ENCODE data around the gene TMEM247. TPM values are rescaled to one million over a fixed set of nuclear protein-coding genes. Genes with fewer than 3 reads are reported as not detected.
A peak's percentile ranks its signal among the peaks of the same experiment; 100 is the strongest.

Gene TMEM247
- total RNA-seq, 2 donors from 2014 or later: 2.6 TPM; not detected in 1

- DNase-seq (ENCODE audit: low spot score): no peak
- Histone ChIP-seq H3K4me3 (no peak overlapping the region), H3K9me3 (no peaks in the 10 kb centered on the region), H3K4me1 (replicated peaks) (no peaks in the 10 kb centered on the region), H3K27me3 (replicated peaks; ENCODE audit: insufficient read depth) (no peaks in the 10 kb centered on the region), H3K27ac (no peak overlapping the region), H3K36me3 (no peaks in the 10 kb centered on the region)
- TF ChIP-seq POLR2AphosphoS5 (IDR thresholded peaks at IDR 0.05) (no peak), POLR2A (IDR thresholded peaks at IDR 0.05) (no peak)
- TF ChIP-seq, protein P1, sequence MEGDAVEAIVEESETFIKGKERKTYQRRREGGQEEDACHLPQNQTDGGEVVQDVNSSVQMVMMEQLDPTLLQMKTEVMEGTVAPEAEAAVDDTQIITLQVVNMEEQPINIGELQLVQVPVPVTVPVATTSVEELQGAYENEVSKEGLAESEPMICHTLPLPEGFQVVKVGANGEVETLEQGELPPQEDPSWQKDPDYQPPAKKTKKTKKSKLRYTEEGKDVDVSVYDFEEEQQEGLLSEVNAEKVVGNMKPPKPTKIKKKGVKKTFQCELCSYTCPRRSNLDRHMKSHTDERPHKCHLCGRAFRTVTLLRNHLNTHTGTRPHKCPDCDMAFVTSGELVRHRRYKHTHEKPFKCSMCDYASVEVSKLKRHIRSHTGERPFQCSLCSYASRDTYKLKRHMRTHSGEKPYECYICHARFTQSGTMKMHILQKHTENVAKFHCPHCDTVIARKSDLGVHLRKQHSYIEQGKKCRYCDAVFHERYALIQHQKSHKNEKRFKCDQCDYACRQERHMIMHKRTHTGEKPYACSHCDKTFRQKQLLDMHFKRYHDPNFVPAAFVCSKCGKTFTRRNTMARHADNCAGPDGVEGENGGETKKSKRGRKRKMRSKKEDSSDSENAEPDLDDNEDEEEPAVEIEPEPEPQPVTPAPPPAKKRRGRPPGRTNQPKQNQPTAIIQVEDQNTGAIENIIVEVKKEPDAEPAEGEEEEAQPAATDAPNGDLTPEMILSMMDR (IDR thresholded peaks at IDR 0.05): no peak
- intact Hi-C loops (cut with DNase I): no loop called here
- WGBS: 89% methylated on average over 24 of the region's 24 CpGs
Observed at GRCh38 chr2:46480562-46480961, 1.2 kb downstream of the TMEM247 start.

DNA sequence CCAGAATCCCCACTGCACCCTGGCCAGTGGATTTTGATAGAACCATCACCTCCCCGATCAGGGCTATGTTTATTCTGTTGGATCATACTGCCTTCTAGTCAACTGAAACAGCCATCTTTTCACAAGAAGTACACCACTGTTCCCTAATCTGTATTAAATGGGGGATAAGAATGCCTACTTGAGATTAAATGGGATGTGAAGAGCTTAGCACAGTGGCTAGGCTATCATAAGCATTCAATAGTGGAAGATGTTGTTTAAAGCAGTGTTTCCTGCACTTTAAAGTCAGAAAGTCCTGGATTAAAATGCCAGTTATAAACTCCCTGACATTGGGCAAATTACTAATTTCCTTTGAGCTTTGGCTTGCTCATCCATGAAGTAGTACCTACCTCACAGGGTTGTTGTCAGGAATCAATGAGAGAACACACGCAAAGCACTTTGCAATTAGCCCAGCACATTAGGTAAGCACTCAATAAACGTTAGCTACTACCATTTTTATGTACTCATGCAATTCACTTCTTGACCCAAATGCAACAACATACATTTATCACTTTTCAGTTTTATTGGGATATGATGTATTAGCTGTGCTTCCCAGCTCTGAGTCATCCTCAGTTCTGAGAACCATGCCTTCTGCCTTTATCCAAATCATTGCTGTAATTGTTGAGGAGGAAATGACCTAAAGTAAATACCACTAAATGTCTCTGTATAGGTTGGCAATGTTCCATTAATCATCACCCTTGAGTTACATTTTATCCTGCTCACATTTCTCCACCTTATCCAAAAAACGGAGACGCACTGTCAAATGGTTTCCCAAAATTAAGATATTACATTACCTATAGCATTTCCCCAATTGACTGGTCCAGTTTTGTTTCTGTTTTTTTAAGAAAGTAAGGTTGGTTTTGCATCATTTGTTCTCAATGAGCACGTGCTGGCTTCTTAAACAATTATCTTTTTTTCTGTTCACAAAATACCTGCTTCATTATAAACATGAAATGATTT lies 2.1 kb downstream of the TMEM247 start:
- intact Hi-C loops (cut with DNase I): no loop called here
- Histone ChIP-seq H3K9me3 (no peaks in the 10 kb centered on the region), H3K27ac (no peak overlapping the region), H3K4me3 (no peak overlapping the region), H3K36me3 (no peaks in the 10 kb centered on the region), H3K27me3 (replicated peaks; ENCODE audit: insufficient read depth) (no peaks in the 10 kb centered on the region), H3K4me1 (replicated peaks) (no peaks in the 10 kb centered on the region)
- 45% methylated on average over 6 of the region's 6 CpGs for WGBS
- TF ChIP-seq POLR2A (IDR thresholded peaks at IDR 0.05): no peak
- TF ChIP-seq POLR2AphosphoS5 (IDR thresholded peaks at IDR 0.05): peak; percentile 29
- TF ChIP-seq, protein P1 (IDR thresholded peaks at IDR 0.05): no peak
- no peak for DNase-seq (ENCODE audit: low spot score)

GRCh38 chr2:46482490-46482889 lies 3.1 kb downstream of the TMEM247 start:
- Histone ChIP-seq H3K27me3 (replicated peaks; ENCODE audit: insufficient read depth) (no peaks in the 10 kb centered on the region), H3K4me3 (no peak overlapping the region), H3K36me3 (no peaks in the 10 kb centered on the region), H3K4me1 (replicated peaks) (no peaks in the 10 kb centered on the region), H3K27ac (no peak overlapping the region), H3K9me3 (no peaks in the 10 kb centered on the region)
- WGBS: 88% methylated on average over 4 of the region's 4 CpGs
- TF ChIP-seq, protein P1 (IDR thresholded peaks at IDR 0.05): no peak
- TF ChIP-seq POLR2AphosphoS5 (IDR thresholded peaks at IDR 0.05): no peak
- intact Hi-C loops (cut with DNase I): no loop called here
- DNase-seq (ENCODE audit: low spot score): no peak

- no peak for DNase-seq (ENCODE audit: low spot score)
- Histone ChIP-seq H3K4me3 (no peak overlapping the region), H3K36me3 (no peaks in the 10 kb centered on the region), H3K9me3 (no peaks in the 10 kb centered on the region), H3K27me3 (replicated peaks; ENCODE audit: insufficient read depth) (no peaks in the 10 kb centered on the region), H3K27ac (no peak overlapping the region), H3K4me1 (replicated peaks) (no peaks in the 10 kb centered on the region)
- intact Hi-C loops (cut with DNase I): no loop called here
- TF ChIP-seq, protein P1 (IDR thresholded peaks at IDR 0.05): no peak
- no peak for TF ChIP-seq POLR2A (IDR thresholded peaks at IDR 0.05)
- no peak for TF ChIP-seq POLR2AphosphoS5 (IDR thresholded peaks at IDR 0.05)
- WGBS: 95% methylated on average over 5 of the region's 5 CpGs
Observed at GRCh38 chr2:46485002-46485401, 5.6 kb downstream of the TMEM247 start.

DNA sequence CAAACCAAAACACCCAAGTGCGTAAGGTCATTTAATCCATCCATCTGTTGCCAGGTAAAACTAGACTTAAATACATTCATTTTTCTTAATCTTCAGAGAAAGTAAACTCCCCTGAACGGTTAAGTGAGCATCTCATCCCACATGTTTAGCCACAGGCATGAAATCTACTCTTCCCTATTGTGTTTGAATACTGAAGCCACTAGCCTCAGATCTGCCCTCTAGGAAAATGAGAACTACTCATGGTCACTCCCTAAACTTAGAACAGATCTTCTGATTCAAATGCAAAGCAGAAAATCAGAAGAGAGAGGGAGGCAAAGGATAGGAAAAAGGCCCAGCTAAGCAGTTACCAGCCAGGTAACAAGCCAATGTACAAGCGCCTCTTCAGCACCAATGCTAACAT lies 7.1 kb downstream of the TMEM247 start:
- 90% methylated on average over 3 of the region's 3 CpGs for WGBS
- intact Hi-C loops (cut with DNase I): no loop called here
- no peaks in the 10 kb centered on the region for H3K36me3 ChIP-seq
- DNase-seq (ENCODE audit: low spot score): no peak
- TF ChIP-seq POLR2A (IDR thresholded peaks at IDR 0.05) (no peak), POLR2AphosphoS5 (IDR thresholded peaks at IDR 0.05) (no peak)
- TF ChIP-seq, protein P1 (IDR thresholded peaks at IDR 0.05): no peak
- no peak overlapping the region for H3K27ac ChIP-seq
- H3K4me3 ChIP-seq: no peak overlapping the region
- H3K27me3 ChIP-seq (replicated peaks; ENCODE audit: insufficient read depth): no peaks in the 10 kb centered on the region
- no peaks in the 10 kb centered on the region for H3K9me3 ChIP-seq
- H3K4me1 ChIP-seq (replicated peaks): no peaks in the 10 kb centered on the region
